Small intestine (tissue), 7 donors: ENCODE data around the gene ANKRD53. TPM values are rescaled to one million over a fixed set of nuclear protein-coding genes. Genes with fewer than 3 reads are reported as not detected.

Source experiments
- DNase-seq, 2 donors: peaks; one replicate each; pipeline versions ENCODE4 v3.0.0 to v3.0.0-alpha.2; 2013
- FAIRE-seq: peaks from 2 replicates; lab custom pipeline; 2012; peaks lifted over from hg19 to GRCh38; lab: Jason Lieb, UNC
- H3K27ac ChIP-seq, 3 donors: one replicate each; pipeline ENCODE4 v1.5.1; 2013; ENCODE audit warnings: low read length in 2 of 3, mild to moderate bottlenecking in 2 of 3, control low read depth in 1 of 3, inconsistent platforms in 1 of 3, low read depth in 1 of 3, moderate library complexity in 1 of 3
- H3K27me3 ChIP-seq, 3 donors: one replicate each; pipeline ENCODE4 v1.6.1; 2013; ENCODE audit warnings: low read length in 3 of 3, inconsistent platforms in 1 of 3; ENCODE audit not compliant: control insufficient read depth in 3 of 3, insufficient read depth in 3 of 3
- H3K36me3 ChIP-seq, 3 donors: one replicate each; pipeline ENCODE4 v1.6.1; 2013; ENCODE audit warnings: low read length in 3 of 3, inconsistent platforms in 1 of 3, low read depth in 1 of 3, mild to moderate bottlenecking in 1 of 3, moderate library complexity in 1 of 3; ENCODE audit not compliant: control insufficient read depth in 3 of 3, insufficient read depth in 2 of 3
- H3K4me1 ChIP-seq, 3 donors: one replicate each; pipeline ENCODE4 v1.6.1; 2013; ENCODE audit warnings: low read length in 2 of 3, inconsistent platforms in 1 of 3, low read depth in 1 of 3, mild to moderate bottlenecking in 1 of 3, moderate library complexity in 1 of 3; ENCODE audit not compliant: control insufficient read depth in 3 of 3, insufficient read depth in 2 of 3
- H3K4me3 ChIP-seq, 3 donors: one replicate each; pipeline ENCODE4 v1.5.1; 2013; ENCODE audit warnings: low read length in 3 of 3, control low read depth in 1 of 3, inconsistent platforms in 1 of 3, low read depth in 1 of 3, mild to moderate bottlenecking in 1 of 3, moderate library complexity in 1 of 3
- H3K9me3 ChIP-seq, 2 donors: one replicate each; pipeline ENCODE4 v1.6.1; 2013; ENCODE audit warnings: low read depth in 1 of 2, low read length in 1 of 2; ENCODE audit not compliant: control insufficient read depth in 2 of 2, insufficient read depth in 1 of 2
- WGBS, 3 donors: extraction: QIAGEN DNeasy Blood & Tissue Kit; methylation state at CpG; one replicate each; pipeline ENCODE4 v1.1.7; 2013; 5-methylcytosine and 5-hydroxymethylcytosine counted together
- polyA plus RNA-seq, 4 donors: library from polyadenylated mRNA; stranded (reverse) in 3 of 4; unstranded in 1 of 4; fragments of 200-250 nt in 3 of 4; fragments of 120-200 nt in 1 of 4; gene quantifications; one replicate each; pipeline versions ENCODE4 v1.2.1 to v1.2.3, GENCODE V29; 2013
- donor health status: healthy with polysubstance abuse.
- donor health status: control.
- donor health status: control.
- donor health status: Bipolar disorder and iron deficiency.
- donor health status: healthy.

ANKRD53 gene
- polyA plus RNA-seq, 4 donors, result 1.7 to 2.4 (median 2.2) TPM

GRCh38 chr2:70961648-70961994 lies 16.8 kb upstream of the ANKRD53 start:
- Histone ChIP-seq H3K36me3 (no peaks in the 10 kb centered on the region), H3K27me3 (peaks cover 0 to 41% (median 6%) of the 10 kb centered on the region in 3 donors), H3K4me1 (peaks cover 0 to 4% (median 4%) of the 10 kb centered on the region in 3 donors), H3K9me3 (no peaks in the 10 kb centered on the region), H3K27ac (no peak overlapping the region), H3K4me3 (no peak overlapping the region)
- DNase-seq (no peak), FAIRE-seq (no peak)
- WGBS, 3 donors, result 81 to 86% (median 83%) methylated on average over 4 of the region's 4 CpGs

GRCh38 chr2:70962211-70962884 lies 16.1 kb upstream of the ANKRD53 start:
- H3K4me1 ChIP-seq, result peaks cover 0 to 4% (median 4%) of the 10 kb centered on the region in 3 donors
- H3K36me3 ChIP-seq, result no peaks in the 10 kb centered on the region
- no peak overlapping the region for H3K4me3 ChIP-seq
- no peaks in the 10 kb centered on the region for H3K9me3 ChIP-seq
- 70 to 78% (median 74%) methylated on average over 12 of the region's 12 CpGs for WGBS, 3 donors
- no peak overlapping the region for H3K27ac ChIP-seq
- DNase-seq, result no peak
- no peak for FAIRE-seq
- peaks cover 0 to 41% (median 6%) of the 10 kb centered on the region in 3 donors for H3K27me3 ChIP-seq

- no peak for DNase-seq
- no peaks in the 10 kb centered on the region for H3K36me3 ChIP-seq
- no peak overlapping the region for H3K27ac ChIP-seq
- H3K9me3 ChIP-seq, result no peaks in the 10 kb centered on the region
- H3K27me3 ChIP-seq, result peaks cover 0 to 41% (median 6%) of the 10 kb centered on the region in 3 donors
- no peak for FAIRE-seq
- 67 to 72% (median 70%) methylated on average over 18 of the region's 18 CpGs for WGBS, 3 donors
- H3K4me3 ChIP-seq, result no peak overlapping the region
- H3K4me1 ChIP-seq, result peaks cover 0 to 2% (median 0%) of the 10 kb centered on the region in 3 donors
These were observed 15.2 kb upstream of the ANKRD53 start for GRCh38 chr2:70962885-70963878.

GRCh38 chr2:70964133-70964532 lies 14.3 kb upstream of the ANKRD53 start:
- no peaks in the 10 kb centered on the region for H3K9me3 ChIP-seq
- DNase-seq, result no peak
- no peak overlapping the region for H3K27ac ChIP-seq
- WGBS, 3 donors, result 66 to 70% (median 67%) methylated on average over 4 of the region's 4 CpGs
- H3K4me3 ChIP-seq, result no peak overlapping the region
- H3K36me3 ChIP-seq, result no peaks in the 10 kb centered on the region
- FAIRE-seq, result no peak
- no peaks in the 10 kb centered on the region for H3K4me1 ChIP-seq
- peaks cover 0 to 41% (median 6%) of the 10 kb centered on the region in 3 donors for H3K27me3 ChIP-seq

GRCh38 chr2:70964596-70965386 lies 13.6 kb upstream of the ANKRD53 start:
- Histone ChIP-seq H3K27me3 (peaks cover 0 to 41% (median 6%) of the 10 kb centered on the region in 3 donors), H3K27ac (no peak overlapping the region), H3K4me1 (no peaks in the 10 kb centered on the region), H3K9me3 (no peaks in the 10 kb centered on the region), H3K36me3 (no peaks in the 10 kb centered on the region), H3K4me3 (peak overlapping the region in 2 of 3 donors; percentile 14 to 32)
- DNase-seq (peak; percentile 65 to 85), FAIRE-seq (no peak)
- 5% methylated on average over 58 to 59 of the region's 59 CpGs for WGBS, 3 donors

GRCh38 chr2:70965506-70965905 lies 12.9 kb upstream of the ANKRD53 start:
- peaks cover 0 to 39% (median 6%) of the 10 kb centered on the region in 3 donors for H3K27me3 ChIP-seq
- 66 to 69% (median 67%) methylated on average over 14 of the region's 14 CpGs for WGBS, 3 donors
- H3K4me3 ChIP-seq, result no peak overlapping the region
- no peaks in the 10 kb centered on the region for H3K9me3 ChIP-seq
- no peaks in the 10 kb centered on the region for H3K4me1 ChIP-seq
- FAIRE-seq (no peak), DNase-seq (no peak)
- no peaks in the 10 kb centered on the region for H3K36me3 ChIP-seq
- H3K27ac ChIP-seq, result no peak overlapping the region

GRCh38 chr2:70966681-70967080 lies 11.7 kb upstream of the ANKRD53 start:
- no peak overlapping the region for H3K27ac ChIP-seq
- peaks cover 0 to 31% (median 6%) of the 10 kb centered on the region in 3 donors for H3K27me3 ChIP-seq
- no peak overlapping the region for H3K4me3 ChIP-seq
- FAIRE-seq, result no peak
- H3K36me3 ChIP-seq, result no peaks in the 10 kb centered on the region
- DNase-seq, result no peak
- WGBS, 3 donors, result 56 to 71% (median 63%) methylated on average over 4 of the region's 4 CpGs
- no peaks in the 10 kb centered on the region for H3K4me1 ChIP-seq
- no peaks in the 10 kb centered on the region for H3K9me3 ChIP-seq

GRCh38 chr2:70967189-70967588 lies 11.2 kb upstream of the ANKRD53 start:
- no peak for FAIRE-seq

More at GRCh38 chr2:70967189-70967588, 11.2 kb upstream of the ANKRD53 start:
- Histone ChIP-seq H3K27me3 (peaks cover 0 to 30% (median 6%) of the 10 kb centered on the region in 3 donors), H3K4me1 (no peaks in the 10 kb centered on the region), H3K4me3 (no peak overlapping the region), H3K27ac (no peak overlapping the region), H3K9me3 (no peaks in the 10 kb centered on the region), H3K36me3 (no peaks in the 10 kb centered on the region)
- WGBS, 3 donors, result 57 to 66% (median 62%) methylated on average over 4 of the region's 4 CpGs
- DNase-seq, result no peak
